HG02885 (cell line): ENCODE measurements around the gene DCAF6.

ENCODE experiments used
- ATAC-seq: cut with Tn5 transposase; IDR thresholded peaks from one replicate; pipeline ENCODE4 v1.9.1; 2021; ENCODE audit warnings: mild to moderate bottlenecking; ENCODE audit not compliant: unreplicated experiment, poor library complexity

Gene DCAF6

DNA sequence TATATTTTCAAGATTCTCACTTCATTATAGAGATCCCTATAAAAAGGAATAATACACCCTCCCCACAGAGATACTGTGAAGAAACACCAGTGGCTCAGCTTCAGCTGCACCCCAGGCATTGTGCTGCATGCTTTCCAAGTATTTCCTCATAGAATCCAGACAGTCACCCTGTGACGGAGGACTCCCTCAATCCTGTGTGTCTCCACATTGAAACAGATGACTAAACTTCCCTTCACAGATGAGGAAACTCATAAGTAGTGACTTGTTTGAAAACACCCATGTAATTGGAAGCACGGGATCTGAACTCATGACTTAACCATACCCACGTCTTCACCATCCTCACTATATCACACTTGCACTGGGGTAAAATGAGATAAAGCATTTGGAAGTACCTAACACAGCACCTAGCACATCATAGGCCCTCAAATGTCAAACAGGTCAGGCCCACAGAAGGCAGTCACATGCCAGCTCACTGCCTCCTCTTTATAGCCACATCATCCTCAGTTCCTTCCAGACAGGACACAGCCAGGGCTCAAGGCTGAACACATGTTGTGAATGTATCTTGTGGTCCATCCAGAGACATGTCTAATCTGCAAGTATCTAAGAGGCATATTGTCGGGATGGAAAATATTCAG lies 145.0 kb downstream of the DCAF6 start:
- no peak for ATAC-seq

DNA sequence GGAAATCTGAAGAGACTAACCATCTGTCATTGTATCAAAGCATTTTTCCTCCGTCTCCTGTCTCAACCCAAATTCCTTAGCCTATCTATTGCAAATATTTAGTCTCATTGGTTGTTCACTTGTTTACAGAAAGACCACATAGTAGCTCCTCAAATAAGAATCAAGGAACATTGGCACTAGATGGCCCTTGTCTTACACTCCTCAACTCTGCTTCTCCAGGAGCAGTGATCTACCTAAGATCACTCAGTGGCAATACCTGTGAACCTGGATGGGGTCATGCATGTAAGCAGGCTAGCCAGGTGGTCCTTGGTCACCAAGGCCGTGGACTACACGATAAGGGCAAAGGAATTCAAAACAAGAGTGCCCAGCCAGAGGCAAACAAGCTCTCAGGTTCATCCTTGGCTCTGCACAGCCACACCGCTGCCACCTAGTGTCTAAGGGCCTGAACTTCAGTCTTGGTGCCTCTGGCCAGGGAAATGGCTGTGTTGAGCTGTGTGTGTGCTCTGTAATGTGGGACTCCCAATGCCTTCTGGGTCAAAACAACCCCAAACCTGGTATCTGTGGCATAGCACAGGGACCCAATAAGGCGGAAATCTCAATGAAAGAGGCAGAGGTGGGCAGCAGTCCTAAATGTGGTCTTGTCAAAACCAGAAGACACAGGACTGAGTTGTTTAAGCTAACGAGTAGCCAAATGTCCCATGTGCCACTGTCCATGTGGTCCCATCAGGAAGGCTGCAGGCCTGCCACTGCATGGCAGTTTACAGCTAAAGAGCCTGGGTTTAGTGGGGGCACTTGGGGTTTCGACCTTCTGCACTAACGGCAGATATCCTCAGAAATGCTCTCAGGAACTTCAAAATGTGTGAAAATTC lies 145.8 kb downstream of the DCAF6 start:
- ATAC-seq: peak; percentile 87

DNA sequence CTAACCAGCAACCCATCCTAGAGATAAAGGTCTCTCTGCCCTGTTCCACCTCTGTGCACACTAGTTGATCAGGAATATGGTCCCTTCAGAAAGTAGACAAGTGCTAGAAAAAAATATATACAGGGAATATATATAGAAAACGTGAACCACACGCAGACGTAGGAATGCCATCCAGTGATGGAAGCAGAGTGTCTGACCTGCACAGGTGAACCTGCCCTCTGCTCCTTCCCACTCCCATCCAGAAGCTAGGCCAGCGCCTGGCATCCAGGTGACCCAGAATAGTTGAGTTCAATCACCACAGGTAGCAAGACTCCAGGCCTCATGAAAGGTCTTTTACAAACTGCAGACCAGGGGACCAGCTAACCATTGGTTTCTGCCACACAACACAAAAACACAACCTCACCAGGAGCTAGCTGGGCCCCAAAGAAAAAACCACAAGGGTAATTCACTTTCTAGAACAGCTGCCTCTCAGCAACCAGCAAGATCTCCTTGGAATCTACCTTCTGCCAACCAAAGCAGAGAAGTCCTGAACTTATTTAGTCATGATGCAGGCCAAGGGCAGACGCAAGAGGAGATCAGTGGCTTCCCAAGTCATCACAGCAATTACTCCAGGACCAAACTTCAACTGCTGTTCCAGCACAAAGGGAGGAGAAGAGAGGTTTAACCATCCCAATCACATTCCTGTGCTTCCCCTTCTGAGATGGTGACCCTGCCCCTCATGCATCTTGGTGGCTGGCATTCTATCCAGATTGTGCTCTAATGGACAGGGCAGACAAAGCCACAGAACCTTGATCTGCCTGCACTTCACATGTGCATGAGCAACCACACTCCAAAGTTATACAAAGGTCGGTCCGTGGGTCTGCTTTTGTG lies 147.2 kb downstream of the DCAF6 start:
- ATAC-seq: no peak

DNA sequence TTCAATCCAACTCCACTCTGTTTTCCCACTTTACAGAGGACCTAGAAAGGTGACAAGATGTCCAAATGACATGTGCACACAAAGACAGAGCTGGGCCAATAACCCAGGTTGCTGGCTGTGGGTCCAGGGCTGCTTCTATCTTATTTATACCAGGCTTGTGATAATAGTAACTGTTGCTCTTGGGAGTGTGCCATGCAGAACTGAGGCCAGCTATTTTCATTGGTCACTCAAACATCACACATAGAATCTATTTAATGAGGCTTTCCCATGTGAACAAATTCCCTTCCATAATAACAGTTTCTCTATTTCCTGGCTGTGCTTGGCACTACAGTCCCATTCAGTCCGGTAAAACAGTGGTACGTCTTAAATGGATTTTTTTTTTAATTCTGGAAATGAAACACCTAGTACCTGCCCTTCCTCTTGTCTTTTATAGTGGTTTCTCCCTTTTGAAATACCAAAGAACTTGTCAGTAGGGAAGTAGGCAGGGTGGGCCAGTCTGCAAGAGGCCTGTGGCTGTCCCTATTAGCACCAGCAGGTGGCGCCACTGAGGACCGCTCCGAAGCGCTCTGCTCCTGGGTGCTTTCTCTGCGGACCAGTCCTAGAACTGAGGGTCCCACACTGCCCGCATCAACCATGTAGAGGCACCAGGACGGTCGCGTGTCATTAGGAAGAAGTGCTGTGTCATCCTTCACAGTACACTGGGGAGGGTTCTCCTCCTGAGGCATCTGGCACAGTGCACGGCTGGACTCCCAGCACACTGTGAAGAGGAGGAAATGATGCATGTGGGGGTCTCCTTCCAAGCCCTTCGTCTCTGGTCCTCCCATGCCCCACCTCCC lies 148.1 kb downstream of the DCAF6 start:
- peak; percentile 59 for ATAC-seq

DNA sequence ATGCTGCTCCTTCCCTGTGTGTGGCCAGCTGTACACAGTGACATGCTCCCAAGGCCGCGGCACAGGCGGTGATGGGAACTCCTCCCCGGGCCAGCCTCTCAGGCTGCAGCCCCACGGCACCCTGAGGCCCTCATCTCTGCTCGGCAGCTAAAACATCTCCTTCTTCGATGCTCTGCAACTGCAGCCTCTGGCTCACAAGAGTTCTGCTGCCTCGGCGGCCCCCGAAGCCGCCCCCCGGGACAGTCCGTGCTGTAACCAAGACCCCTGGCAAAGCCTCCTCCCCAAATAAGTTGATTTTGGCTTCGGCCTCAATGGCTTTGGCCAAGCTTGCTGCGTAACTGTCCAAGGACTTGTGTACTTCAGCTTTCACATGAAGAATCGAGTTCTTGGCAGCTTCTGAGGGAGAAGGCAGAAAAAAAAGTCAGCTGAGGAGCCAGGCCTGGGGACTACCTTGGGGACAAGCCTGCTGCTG lies 149.0 kb downstream of the DCAF6 start:
- ATAC-seq: no peak

DNA sequence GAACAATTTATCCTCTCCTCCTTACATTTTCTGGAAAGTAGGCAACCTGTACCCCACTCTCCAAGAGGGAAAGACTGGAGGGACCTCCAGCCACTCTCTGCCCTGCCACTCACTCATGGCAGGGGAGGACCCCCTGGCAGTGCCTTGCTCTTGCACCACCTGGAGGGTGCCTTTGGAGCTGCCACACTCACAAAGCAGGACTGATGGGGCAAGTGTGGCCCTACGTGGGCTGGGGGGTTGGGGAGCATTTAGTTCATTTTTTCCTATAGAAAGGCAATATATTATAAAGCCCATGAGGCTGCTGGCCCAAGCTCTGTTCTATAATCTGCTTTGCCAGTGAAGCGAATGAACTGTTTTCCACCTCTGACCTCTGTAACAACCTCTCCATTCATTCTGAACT lies 150.0 kb downstream of the DCAF6 start:
- no peak for ATAC-seq

DNA sequence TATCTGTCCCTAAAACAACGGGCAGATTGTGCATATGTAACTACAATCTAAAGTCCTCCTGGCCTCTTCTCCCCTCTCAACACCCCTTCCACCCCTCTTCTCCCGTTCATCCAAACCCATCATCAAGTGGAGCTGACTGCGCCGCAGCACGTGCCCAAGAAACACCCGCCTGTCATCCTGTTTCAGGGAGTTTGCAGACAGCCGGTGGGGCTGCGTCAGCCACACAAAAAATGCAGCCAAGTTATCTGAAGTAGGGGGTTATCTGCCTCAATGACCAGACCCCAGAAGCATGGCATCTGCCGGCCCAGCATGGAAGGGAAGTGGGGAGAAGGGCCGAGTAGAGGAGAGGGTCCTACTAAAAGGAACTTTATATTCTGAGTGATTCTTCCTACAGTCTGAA lies 151.2 kb downstream of the DCAF6 start:
- ATAC-seq: no peak

DNA sequence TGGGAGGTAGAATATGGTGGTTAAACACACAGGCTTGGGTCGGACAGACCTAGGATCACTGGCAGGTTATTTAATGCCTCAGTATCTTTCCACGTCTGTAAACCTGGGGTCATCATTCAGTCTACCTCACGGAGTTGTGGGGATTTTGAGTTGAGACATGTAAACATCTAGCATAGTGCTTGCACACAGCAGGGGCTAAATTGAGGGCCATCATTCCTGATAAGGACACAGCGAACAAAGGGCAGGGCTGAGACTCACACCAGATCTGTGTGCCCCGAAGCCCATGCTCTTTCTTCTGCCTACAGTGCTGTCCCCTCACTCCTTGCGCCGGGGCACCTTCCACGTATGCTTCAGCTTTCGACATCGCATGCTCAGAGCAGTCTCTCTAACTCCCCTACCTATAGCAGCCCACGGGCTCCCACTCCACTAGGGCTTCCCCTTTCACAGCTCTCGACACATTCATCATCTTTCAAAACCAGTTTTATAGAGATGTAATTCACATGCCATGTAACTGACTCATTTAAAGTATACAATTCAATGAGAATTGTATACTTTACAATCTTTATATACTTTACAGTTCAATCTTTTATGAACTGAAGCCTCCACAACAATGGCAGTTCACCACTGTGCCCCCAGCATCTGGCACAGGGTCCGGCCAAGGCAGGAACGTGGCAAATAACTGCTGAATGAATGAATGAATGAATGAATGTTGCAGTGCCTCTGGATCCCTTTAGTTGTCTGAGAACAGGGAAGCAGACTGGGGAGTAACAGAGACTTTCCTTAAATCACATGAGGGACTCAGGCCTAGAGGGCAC lies 152.2 kb downstream of the DCAF6 start:
- ATAC-seq: no peak

DNA sequence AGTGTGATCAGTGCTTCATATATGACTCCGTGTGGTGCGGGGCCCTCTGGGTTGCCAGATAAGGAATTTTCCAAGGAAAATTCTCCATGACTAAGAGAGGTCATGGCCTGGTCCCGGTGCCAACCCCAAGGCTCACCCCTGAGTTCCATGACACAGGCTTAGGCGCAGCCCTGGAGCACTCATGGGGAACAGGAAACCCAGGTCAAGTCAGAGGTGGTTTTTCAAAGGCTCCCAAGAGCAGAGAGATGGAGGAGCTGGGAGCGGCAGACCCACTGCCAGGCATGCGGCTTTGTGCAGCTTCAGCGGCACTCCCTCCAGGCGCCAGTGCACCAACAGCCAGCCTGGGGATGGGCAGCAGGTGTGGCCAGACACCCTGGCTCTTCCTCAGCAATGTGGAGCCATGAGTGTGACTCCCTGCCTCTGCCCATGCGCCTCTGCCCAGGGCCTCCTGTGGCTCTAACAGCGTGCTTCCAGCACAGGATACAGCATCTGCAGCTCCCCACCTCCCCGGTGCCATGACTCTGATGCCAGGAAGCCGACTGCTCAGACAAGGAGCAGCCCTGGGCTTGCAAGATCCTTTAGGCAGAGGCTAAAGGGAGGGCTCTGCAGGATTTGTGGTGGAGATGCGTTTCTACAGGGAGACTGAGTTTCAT lies 153.0 kb downstream of the DCAF6 start:
- no peak for ATAC-seq

DNA sequence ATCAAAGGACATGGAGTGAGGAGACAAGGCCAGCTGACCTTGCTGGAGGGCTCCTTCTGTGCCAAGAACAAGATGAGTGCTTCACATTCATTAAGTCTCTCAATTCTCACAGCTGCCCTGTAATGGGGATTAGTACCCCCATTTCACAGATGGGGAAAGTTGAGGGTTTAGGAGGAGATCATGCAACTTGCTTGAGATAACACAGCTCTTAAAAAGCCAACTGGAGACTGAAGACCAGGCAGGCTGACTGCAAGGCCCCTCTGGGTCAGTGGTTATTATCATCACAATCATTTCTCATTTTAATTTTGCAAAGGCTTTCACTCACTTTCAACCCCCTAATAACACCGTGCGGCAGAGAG lies 153.5 kb downstream of the DCAF6 start:
- no peak for ATAC-seq

DNA sequence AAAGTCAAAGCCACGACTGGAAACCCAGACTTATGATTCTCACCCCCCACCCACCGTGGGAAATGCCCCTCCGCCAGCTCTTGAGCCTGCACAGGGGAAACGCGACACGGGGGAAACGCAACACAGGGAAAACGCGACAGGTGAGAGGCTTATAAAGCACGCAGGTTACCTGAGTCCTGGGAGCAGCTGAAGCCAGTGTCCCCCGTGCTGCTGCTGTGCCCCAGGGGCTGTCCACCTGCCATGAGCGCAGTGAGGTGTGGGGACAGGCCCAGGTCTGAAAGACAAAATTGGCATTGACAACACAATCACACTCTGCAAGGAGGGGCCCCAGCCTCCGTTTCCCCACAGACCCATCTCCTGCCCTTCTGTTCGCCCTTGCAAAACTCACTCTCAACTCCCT lies 153.9 kb downstream of the DCAF6 start:
- no peak for ATAC-seq

DNA sequence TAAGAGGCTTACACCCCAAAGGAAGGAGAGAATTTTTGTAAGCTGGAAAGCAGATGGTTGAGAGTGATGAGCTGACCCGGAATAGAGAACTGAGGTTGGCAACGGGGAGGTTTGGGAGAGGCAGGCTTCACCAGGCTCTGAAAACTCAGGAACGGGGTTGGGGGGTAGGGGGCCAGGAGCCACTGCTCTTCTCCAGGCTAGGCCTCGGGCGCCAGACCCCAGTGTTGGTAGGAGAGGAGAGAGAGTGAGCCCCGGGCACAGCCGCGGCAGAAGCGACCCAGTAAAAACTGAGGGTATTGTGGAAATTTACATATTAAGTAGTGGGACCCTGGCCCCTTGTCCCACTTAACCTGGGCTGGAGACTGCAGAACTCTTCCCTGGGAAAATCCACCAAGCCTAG lies 154.6 kb downstream of the DCAF6 start:
- no peak for ATAC-seq

DNA sequence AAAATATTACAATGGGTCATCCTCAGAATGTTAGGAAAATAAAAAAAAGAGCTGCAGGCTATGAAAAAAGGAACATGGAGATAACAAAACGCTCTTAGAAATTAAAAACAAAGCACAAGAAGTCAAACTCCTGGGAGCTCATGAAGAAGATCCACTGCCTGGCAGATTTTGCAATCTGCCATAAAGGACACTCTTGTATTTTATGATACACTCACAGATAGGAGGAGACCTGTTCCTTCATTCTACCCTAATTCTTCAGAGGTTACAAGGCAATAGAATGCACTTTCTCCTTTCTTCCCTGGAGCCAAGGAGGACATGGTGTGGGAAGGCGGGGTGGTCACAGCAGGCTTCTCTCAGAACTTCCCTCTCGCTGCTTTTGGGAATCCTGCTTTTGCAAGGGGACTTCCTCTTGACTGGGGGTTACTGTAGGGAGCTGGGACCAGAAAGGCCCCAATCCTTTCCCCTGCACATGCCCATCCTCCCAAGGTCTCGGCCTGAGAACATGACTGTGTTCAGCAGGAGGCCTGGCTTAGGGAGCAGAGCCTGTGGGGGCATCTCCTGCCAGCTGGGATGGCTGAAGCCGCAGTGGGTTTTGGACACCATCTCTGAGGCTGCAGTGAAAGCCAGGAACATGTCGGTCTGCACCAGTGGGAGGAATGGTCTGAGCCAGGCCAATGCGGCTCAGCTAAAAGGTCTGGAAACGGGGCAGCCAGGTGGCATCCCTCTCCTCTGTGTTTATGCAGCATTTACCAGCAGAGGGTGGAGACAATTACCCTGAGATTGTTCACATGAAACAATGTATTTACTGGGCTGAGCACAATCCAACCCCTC lies 155.5 kb downstream of the DCAF6 start:
- no peak for ATAC-seq

DNA sequence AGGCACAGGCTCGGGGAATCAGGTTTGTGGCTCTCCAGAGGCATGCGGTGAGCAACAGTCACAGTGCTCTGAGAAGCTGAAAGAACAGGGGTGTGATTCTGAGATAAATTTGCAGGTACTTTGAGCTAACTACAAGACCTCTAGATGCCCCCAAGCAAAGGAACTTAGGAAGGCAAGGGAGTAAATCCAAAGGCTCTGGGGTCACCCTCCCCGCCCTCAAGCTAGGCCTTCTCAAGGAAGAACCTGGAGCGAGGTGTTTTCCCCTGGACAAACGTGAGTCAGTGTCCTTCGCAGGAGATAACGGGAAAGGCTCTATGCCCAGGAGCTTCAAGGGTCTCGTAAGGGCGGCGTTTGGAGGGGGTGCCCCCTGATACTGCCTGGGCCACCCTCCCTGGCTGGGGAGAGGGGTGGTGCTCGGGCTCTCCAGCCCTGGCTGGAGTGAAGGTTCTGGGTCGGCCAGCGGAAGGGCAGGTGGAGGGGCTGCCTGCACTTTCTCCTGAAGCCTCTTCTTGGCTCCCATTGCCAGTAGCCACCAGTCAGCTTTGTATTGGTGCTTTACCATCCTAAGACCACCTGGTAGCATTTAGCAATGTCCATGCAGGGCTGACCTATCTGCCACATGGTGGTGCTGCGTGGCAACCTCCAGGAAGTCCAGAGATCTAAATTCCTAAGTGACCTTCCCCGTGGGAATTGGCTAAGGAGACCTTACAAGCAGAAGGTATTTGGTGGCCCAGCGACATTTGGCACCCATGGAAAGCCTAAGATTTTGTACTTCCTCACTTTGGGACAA lies 156.3 kb downstream of the DCAF6 start:
- no peak for ATAC-seq

DNA sequence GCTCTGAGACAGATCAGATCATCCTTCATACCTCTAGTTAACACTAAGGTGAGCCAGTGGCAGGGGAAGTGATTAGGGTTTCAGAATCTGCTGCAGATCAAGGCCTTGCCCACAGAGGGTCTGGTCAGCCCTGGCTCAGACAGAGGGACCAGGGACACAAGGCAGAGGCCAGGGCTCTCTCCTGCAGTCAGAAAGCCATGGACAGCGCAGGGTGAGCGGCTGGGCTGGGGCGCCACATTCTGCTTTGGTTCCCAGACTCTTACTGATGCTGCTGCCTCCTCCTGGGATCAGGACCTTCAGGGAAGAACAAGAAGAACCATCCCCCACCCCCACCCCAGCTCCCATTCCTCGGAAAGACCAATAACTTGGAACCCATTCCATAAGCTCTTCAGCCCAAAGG lies 157.1 kb downstream of the DCAF6 start:
- no peak for ATAC-seq

DNA sequence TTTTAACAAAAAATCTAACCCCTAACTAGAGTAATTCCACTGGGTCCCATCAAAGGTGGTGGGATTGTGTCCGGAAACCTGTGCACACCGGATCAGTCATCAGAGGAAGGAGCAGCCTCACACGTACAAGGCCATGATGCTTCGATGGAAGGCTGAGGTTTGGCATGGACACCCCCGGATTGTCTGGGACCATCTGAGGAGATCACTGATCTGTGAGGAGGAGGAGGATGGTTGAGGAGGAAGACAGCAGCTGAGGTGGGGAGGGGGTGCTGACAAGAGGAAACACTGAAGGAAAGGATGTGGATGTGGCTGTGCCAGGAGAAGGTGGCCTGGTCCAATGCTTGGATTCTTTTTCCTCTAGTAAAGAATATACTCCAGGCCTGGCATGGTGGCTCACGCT lies 159.0 kb downstream of the DCAF6 start:
- ATAC-seq: no peak
